WI38 (cell line): Measurements from ENCODE around the gene TBCCD1.

Source experiments
- H3K4me3 ChIP-seq: 2 replicates; pipeline ENCODE4 v1.5.1; 2011; ENCODE audit warnings: low read depth, mild to moderate bottlenecking, control low read depth, low read length
- CTCF ChIP-seq: IDR thresholded peaks from 2 replicates; pipeline ENCODE4 v1.5.1; 2012; ENCODE audit warnings: low read depth, mild to moderate bottlenecking, control low read depth, low read length

TBCCD1 gene

DNA sequence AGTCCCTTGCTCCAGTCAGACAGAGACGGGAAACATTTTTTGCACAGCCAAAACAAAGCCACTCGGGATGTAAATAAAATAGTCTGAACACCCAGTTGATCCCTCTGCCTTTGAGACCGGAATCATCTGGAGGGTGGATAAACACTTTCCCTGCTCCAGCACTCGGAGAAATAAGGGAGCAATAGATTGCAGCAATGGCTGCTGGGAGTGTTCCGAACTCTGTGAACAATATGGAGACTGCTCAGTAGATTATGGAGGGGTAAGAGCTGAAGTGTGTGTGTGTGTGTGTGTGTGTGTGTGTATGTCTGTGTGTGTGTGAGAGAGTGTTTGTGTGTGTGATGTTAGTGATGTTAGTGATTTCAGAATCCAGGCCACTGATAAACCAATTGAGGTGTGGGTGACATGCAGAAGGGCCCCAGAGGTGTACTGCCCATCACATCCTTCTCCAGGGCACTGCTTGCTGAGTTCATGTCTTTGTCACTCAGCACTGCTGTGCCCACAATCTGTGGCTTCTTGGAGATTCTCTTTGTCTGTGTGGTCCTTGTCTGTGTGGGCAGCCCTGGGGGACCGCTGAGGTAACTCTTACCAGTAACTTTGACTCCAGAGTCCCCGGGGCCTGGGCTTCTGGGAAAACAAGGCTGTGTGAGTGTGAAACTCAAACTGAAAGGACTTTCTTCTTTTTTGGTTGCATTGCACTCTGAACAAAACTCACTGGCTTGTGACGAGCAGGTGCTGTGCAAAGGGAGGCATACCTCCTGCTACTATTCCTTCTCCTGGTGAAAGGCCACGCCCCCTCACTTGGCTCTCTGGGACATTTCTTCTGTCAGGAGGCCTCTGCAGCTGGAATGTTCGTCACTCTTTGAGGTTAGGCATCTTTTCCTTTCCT is 45.9 kb downstream of the TBCCD1 start:
- no peak for TF ChIP-seq CTCF
- no peak overlapping the region for H3K4me3 ChIP-seq

DNA sequence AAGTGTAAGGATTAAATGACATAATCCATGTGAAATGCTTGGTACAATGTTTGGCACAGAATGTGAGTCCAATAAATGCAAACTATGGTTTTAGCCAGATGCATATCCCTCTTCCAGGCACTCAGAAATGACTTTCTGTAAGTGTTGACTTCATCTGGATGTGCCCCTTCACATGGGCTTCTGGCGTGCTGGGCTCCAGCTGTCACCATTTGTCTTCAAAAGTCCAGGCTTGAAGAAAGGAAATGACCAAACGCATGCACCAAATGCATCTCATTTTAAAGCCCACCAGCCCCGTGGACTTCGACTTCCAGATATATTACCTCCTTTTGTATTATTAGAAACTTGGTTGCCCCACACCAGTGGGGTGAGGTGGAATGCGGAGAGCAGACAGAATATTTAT is 46.7 kb downstream of the TBCCD1 start:
- H3K4me3 ChIP-seq = no peak overlapping the region
- no peak for TF ChIP-seq CTCF

DNA sequence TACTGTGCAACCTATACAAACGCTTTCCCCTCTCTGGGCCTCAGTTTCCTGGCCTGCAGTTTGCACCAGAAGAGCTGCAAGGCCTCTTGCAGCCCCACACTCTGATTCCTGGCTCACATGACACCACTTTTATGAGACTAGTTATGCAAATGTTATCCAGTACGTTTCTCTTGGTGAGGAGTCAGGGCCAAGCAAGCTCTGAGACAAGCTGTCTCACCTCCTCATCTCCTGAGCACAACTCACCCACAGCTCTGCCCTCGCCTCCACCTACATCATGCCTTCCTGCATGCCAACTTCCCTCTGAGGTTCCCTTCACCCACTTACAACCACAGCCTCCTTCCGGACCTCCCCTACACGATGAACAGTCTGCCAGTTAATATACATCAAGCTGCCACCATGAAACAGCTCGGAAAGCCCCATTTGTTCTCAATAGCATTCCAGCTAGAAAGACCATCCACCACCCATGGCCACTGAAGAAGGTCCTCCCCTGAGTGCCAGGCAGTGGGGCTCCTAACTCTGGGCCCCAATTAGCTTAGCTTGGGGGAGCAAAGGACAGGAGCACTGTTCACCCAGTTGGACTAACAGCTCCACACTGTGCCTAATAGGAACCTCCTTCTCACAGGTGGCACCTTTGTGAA is 48.0 kb downstream of the TBCCD1 start:
- no peak for TF ChIP-seq CTCF
- no peak overlapping the region for H3K4me3 ChIP-seq

DNA sequence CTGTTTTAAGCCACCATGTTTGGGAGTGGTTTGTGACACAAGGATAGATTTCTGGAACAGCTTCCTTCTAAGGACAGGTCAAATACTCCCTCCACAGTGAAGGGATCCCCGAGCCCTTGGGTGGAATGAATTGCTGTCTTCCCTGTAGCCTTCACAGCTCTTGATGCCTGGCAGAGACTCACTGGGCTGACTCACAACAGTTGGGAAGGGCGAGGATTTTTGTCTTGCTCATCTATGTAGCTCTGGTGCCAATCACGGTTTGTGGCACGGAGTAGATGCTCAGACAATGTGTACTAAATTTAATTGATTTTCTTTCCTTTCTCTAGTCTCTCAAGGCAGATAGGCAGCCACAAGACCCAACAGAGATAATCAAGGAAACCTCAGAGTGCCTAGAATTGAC is 49.9 kb downstream of the TBCCD1 start:
- no peak for TF ChIP-seq CTCF
- no peak overlapping the region for H3K4me3 ChIP-seq

DNA sequence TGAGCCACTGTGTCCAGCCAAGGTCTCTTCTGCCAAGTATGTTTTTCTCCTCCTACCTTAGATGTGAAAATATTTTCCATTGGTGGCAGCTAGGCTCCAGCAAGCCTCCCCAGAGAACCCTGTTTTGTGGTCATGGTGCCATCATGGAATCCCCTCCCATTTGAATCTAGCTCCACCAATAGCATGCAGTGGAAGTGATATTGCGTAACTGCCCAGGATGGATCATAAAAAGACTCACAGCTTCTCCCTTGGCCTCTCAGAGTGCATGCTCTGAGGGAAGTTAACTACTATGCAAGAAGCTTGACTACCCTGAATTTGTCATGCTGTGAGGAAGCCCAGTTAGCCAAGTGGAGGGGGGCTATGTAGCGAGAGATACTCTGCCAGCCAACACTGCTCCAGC is 50.5 kb downstream of the TBCCD1 start:
- TF ChIP-seq CTCF = no peak
- H3K4me3 ChIP-seq = no peak overlapping the region

DNA sequence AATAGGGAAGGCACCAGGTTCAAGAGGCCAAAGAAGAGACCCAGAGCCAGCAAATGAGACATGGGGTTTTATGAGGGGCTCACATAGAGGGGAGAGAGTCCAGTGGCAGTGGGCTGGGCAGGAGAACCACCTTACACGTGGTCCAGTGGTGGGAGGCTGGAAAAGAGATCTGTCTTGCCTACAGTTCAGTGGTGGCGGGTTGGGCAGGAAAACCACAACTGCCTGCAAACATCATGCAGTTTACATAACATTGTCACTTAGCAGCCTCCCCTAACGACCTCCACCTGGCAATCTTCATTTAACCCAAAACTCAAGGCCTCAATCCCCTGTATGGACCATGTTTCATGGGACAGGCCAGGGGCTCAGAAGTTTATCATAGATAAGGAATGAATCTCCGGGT is 52.0 kb downstream of the TBCCD1 start:
- H3K4me3 ChIP-seq = no peak overlapping the region
- no peak for TF ChIP-seq CTCF
